Measurements from ENCODE around the gene EIF3K.

The EIF3K gene

DNA sequence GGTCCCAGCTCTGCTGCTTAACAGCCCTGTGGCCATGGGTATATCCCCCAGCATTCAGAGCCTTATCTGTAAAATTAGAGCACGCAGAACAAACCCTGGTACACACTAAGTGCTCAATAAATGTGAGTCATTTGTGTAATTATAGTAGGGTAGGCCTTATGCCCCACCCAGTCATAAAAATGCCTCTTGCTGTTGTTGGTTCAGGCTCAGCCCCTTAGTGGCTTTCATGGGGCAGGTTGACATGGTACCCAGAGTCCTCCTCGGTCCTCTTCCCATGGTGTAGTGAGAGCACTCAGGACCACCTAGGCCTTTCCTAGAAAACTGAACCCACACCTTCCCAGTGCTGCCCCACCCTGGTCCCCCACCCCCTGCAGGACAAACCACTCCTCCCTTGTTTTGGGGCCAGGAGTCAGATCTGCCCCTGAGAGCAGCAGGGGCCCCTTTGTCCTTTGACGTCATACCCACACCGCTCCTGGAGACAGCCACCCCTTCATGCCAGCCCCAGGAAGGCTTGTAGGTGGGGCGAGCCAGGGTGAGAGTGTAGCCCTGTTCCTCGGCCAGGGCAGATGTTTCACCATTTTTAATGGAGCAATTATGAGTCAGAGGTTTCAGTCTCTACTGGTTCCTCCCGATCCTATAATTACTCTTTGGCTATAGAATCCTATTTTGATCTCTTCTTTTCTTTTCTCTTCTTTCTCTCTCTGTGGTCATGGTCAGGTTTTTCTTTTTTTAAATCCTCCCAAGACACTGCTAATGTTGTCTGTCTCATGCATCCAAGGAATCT, 65.3 kb downstream of the EIF3K start (continued):
- no peak for TF ChIP-seq ZNF140 (tag by site-specific recombination; IDR thresholded peaks at IDR 0.05)
- TF ChIP-seq ZBTB7A (tag by site-specific recombination; IDR thresholded peaks at IDR 0.05; ENCODE audit: low read depth) = peak; percentile 73
- TF ChIP-seq, protein P1, sequence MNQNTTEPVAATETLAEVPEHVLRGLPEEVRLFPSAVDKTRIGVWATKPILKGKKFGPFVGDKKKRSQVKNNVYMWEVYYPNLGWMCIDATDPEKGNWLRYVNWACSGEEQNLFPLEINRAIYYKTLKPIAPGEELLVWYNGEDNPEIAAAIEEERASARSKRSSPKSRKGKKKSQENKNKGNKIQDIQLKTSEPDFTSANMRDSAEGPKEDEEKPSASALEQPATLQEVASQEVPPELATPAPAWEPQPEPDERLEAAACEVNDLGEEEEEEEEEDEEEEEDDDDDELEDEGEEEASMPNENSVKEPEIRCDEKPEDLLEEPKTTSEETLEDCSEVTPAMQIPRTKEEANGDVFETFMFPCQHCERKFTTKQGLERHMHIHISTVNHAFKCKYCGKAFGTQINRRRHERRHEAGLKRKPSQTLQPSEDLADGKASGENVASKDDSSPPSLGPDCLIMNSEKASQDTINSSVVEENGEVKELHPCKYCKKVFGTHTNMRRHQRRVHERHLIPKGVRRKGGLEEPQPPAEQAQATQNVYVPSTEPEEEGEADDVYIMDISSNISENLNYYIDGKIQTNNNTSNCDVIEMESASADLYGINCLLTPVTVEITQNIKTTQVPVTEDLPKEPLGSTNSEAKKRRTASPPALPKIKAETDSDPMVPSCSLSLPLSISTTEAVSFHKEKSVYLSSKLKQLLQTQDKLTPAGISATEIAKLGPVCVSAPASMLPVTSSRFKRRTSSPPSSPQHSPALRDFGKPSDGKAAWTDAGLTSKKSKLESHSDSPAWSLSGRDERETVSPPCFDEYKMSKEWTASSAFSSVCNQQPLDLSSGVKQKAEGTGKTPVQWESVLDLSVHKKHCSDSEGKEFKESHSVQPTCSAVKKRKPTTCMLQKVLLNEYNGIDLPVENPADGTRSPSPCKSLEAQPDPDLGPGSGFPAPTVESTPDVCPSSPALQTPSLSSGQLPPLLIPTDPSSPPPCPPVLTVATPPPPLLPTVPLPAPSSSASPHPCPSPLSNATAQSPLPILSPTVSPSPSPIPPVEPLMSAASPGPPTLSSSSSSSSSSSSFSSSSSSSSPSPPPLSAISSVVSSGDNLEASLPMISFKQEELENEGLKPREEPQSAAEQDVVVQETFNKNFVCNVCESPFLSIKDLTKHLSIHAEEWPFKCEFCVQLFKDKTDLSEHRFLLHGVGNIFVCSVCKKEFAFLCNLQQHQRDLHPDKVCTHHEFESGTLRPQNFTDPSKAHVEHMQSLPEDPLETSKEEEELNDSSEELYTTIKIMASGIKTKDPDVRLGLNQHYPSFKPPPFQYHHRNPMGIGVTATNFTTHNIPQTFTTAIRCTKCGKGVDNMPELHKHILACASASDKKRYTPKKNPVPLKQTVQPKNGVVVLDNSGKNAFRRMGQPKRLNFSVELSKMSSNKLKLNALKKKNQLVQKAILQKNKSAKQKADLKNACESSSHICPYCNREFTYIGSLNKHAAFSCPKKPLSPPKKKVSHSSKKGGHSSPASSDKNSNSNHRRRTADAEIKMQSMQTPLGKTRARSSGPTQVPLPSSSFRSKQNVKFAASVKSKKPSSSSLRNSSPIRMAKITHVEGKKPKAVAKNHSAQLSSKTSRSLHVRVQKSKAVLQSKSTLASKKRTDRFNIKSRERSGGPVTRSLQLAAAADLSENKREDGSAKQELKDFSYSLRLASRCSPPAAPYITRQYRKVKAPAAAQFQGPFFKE (tag by site-specific recombination; IDR thresholded peaks at IDR 0.05; ENCODE audit: borderline replicate concordance) = no peak
- TF ChIP-seq KLF16 (tag by site-specific recombination; IDR thresholded peaks at IDR 0.05) = peak; percentile 78
- peak; percentile 100 for TF ChIP-seq KLF1 (tag by site-specific recombination; IDR thresholded peaks at IDR 0.05)
- TF ChIP-seq ZNF324 (tag by site-specific recombination; IDR thresholded peaks at IDR 0.05) = 0 out of 2 replicates have a peak, but pooled peaks have one; percentile 17
- peak; percentile 77; the same call in 1 of the 2 replicates for TF ChIP-seq OVOL3 (tag by site-specific recombination; IDR thresholded peaks at IDR 0.05)
- TF ChIP-seq ZNF529 (tag by site-specific recombination; IDR thresholded peaks at IDR 0.05; ENCODE audit: insufficient replicate concordance) = no peak
- no peak for TF ChIP-seq ZNF146 (tag by site-specific recombination; IDR thresholded peaks at IDR 0.05)
- TF ChIP-seq ZNF768 (tag by site-specific recombination; IDR thresholded peaks at IDR 0.05) = no peak
- TF ChIP-seq ZSCAN23 (tag by site-specific recombination; IDR thresholded peaks at IDR 0.05) = peak; percentile 74; the same call in 1 of the 2 replicates
- peak; percentile 52; the same call in 1 of the 2 replicates for TF ChIP-seq ZFP69B (tag by site-specific recombination; IDR thresholded peaks at IDR 0.05)
- TF ChIP-seq MEIS1 (CRISPR knock-in tag; IDR thresholded peaks at IDR 0.05; ENCODE audit: borderline replicate concordance) = no peak
- peak; percentile 23; the same call in 1 of the 2 replicates for TF ChIP-seq ZNF558 (tag by site-specific recombination; IDR thresholded peaks at IDR 0.05)
- no peak for TF ChIP-seq ZNF530 (tag by site-specific recombination; IDR thresholded peaks at IDR 0.05; ENCODE audit: low read depth)
- TF ChIP-seq, protein P2, sequence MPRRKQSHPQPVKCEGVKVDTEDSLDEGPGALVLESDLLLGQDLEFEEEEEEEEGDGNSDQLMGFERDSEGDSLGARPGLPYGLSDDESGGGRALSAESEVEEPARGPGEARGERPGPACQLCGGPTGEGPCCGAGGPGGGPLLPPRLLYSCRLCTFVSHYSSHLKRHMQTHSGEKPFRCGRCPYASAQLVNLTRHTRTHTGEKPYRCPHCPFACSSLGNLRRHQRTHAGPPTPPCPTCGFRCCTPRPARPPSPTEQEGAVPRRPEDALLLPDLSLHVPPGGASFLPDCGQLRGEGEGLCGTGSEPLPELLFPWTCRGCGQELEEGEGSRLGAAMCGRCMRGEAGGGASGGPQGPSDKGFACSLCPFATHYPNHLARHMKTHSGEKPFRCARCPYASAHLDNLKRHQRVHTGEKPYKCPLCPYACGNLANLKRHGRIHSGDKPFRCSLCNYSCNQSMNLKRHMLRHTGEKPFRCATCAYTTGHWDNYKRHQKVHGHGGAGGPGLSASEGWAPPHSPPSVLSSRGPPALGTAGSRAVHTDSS (tag by site-specific recombination; IDR thresholded peaks at IDR 0.05) = 0 out of 2 replicates have a peak, but pooled peaks have one; percentile 56
- TF ChIP-seq ZNF138 (tag by site-specific recombination; IDR thresholded peaks at IDR 0.05; ENCODE audit: borderline replicate concordance) = no peak
- TF ChIP-seq ZNF416 (tag by site-specific recombination; IDR thresholded peaks at IDR 0.05) = no peak
- no peak for TF ChIP-seq SALL2 (tag by site-specific recombination; IDR thresholded peaks at IDR 0.05; ENCODE audit: borderline replicate concordance)
- peak; percentile 45; the same call in 1 of the 2 replicates for TF ChIP-seq ZNF610 (tag by site-specific recombination; IDR thresholded peaks at IDR 0.05; ENCODE audit: borderline replicate concordance)
- TF ChIP-seq, protein P3, sequence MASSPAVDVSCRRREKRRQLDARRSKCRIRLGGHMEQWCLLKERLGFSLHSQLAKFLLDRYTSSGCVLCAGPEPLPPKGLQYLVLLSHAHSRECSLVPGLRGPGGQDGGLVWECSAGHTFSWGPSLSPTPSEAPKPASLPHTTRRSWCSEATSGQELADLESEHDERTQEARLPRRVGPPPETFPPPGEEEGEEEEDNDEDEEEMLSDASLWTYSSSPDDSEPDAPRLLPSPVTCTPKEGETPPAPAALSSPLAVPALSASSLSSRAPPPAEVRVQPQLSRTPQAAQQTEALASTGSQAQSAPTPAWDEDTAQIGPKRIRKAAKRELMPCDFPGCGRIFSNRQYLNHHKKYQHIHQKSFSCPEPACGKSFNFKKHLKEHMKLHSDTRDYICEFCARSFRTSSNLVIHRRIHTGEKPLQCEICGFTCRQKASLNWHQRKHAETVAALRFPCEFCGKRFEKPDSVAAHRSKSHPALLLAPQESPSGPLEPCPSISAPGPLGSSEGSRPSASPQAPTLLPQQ (tag by site-specific recombination; IDR thresholded peaks at IDR 0.05) = peak; percentile 88
- 0 out of 2 replicates have a peak, but pooled peaks have one; percentile 67 for TF ChIP-seq ZNF184 (tag by site-specific recombination; IDR thresholded peaks at IDR 0.05)
- no peak for TF ChIP-seq GFI1B (tag by site-specific recombination; IDR thresholded peaks at IDR 0.05)
- TF ChIP-seq YY1 (tag by site-specific recombination; IDR thresholded peaks at IDR 0.05) = no peak
- TF ChIP-seq, protein P4, sequence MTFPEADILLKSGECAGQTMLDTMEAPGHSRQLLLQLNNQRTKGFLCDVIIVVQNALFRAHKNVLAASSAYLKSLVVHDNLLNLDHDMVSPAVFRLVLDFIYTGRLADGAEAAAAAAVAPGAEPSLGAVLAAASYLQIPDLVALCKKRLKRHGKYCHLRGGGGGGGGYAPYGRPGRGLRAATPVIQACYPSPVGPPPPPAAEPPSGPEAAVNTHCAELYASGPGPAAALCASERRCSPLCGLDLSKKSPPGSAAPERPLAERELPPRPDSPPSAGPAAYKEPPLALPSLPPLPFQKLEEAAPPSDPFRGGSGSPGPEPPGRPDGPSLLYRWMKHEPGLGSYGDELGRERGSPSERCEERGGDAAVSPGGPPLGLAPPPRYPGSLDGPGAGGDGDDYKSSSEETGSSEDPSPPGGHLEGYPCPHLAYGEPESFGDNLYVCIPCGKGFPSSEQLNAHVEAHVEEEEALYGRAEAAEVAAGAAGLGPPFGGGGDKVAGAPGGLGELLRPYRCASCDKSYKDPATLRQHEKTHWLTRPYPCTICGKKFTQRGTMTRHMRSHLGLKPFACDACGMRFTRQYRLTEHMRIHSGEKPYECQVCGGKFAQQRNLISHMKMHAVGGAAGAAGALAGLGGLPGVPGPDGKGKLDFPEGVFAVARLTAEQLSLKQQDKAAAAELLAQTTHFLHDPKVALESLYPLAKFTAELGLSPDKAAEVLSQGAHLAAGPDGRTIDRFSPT (tag by site-specific recombination; IDR thresholded peaks at IDR 0.05) = peak; percentile 93
- TF ChIP-seq ZNF121 (tag by site-specific recombination; IDR thresholded peaks at IDR 0.05) = peak; percentile 98
- peak; percentile 99 for TF ChIP-seq KLF7 (tag by site-specific recombination; IDR thresholded peaks at IDR 0.05; ENCODE audit: borderline replicate concordance)
- TF ChIP-seq ZNF132 (tag by site-specific recombination; IDR thresholded peaks at IDR 0.05; ENCODE audit: borderline replicate concordance) = no peak
- peak; percentile 95 for TF ChIP-seq SP7 (tag by site-specific recombination; IDR thresholded peaks at IDR 0.05)

Data from HEK293 (cell line).